ENCODE measurements around the gene ZNF385C.
A peak's percentile ranks its signal among the peaks of the same experiment; 100 is the strongest.

ZNF385C gene

DNA sequence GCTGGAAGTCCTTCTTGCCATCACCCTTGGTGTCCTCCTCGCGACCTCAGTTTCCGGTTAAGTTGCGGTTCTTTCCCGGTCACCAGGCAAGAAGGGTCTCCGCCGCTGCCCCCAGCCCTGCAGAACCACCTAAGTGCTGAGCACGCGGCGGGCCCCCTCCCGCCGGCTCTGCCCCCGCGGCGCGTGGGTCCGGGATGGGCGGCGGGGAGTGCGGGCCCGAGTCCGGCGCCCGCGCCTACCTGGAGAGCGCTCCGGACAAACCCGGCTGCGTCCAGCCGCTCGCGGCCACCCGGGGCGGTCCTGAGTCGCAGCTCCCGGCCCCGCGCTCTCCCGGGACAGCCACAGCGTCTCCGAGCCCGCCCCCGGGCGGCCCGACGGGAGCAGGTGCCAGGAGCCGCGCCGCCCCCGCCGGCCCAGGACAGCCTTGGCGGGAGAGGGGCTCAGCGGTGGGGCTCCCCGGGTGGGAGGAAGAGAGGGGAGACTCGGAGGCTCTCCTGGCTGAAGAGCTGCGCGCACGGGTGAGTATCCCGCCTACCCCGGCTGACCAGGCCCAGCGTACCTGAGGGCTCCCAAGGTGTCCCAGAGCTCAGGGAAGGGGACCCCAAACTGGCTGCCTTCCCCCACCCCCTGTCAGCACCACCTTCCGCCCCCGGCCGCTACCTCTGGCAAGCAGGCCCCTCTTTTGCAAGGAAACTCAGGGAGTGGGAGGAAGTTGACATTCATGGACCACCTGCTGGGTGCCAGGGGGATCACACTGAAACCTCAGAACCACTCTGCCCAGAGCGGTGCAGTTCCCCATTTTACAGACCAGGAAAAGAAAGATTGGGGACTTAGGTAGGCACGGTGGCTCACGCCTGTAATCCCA is 25.7 kb downstream of the ZNF385C start:
- DNase-seq = no peak

DNA sequence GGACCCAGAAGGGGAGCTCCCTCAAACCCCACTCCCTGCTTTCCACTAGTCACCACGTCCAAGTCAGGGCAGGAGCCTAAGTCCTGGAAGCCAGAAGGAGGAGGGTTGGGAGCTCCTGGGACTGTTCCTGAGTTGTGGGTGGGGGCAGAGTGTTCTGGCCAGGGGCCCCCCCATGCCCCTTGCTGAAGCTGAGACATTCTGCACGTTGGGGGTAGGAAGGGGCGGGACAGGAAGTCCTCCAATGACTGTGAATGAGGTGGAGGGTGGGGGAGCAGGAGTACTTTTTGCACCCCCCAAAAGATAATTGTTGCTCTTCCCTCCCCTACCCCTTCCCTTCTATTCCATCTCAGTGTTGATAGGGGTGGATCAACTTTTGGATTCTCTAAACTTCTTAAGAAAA is 26.5 kb downstream of the ZNF385C start:
- DNase-seq = no peak

DNA sequence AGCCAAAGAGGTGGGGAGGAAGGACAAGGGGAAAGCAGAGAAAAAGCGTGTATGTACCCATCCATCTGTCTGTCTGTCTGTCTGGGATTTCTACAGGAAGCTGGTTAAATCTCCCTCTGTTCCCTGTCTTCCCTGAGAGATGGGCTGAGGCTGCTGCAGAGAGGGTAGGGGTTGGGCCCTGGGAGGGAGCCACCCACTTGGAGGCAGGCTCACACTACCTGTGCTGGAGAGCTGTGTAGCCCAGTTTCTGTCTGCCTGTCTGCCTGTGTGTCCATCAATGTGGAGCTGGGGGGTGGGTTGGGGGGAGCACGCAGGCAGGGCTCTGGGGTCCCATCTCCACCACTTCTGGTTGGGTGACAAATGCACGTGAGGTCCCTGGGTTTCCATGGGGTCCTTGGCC is 29.3 kb downstream of the ZNF385C start:
- DNase-seq = no peak

DNA sequence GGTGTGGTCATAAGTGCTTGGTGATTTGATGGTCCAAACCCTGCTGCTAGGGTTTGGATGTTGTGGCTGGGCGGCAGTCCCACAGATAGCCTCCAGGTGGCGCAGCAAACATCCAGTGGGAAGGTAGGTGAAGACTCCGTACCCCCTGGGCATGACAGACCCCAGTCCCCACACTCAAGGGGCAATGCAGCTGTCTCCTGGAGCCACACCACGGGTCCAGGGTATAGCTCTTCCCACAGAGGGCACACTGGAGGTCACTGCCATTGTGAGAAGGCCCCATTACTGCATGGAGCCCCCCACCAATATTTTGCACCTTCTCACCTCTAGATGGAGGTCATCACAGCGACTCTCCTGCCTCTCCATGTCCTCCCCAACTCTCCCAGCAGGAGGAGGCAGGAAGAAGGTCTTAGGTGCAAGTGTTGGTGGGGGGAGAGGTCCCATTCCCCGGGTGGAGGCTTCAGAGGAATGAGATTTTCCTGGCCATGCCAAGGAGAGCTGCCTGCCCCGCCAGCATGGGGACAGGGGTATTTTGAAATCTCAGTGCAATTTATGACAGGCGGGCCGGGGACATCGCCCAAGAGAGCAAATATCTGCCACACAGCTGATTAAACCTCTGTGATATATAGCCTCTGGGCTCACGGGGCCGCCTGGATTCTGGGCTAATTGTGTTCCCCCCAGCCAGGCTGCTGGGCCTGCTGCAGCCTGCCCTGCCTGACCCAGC is 30.7 kb downstream of the ZNF385C start:
- DNase-seq = peak; percentile 84 to 87

DNA sequence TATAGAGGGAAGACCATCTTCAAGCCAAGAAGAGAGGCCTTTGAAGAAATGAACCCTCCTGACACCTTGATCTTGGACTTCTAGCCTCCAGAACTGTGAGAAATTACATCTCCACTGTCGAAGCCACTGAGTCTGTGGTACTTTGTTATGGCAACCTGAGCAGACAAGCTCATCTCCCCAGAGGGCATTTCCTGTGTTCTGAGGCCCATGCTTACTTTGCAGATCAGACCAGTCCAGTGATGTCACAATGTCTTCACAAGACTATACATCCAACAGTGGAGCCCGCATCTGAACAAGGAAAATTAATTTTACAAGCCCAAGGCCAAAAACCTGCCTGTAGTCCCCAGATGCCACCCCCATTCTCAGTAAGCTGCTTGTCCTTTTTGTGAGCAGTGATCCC is 33.1 kb downstream of the ZNF385C start:
- DNase-seq = no peak

DNA sequence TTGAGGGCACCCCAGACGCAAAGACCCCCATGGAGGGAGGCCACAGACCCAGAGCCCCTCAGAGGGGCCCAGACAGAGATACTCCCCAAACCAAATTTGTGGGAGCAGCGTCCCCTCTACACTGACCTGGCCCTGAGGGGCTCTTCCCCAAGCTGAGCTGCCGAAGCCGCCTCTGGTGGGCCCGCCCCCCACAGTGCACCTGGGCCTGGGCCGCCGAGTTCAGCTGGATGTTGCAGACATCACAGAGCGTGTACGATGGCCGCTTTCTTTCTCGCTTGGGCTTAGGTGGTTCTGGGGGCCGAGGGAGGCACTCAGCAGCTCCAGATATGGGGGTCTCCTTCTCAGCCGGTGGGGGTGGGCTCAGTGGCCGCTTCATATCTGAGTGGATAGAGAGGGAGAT is 35.6 kb downstream of the ZNF385C start:
- DNase-seq = no peak

DNA sequence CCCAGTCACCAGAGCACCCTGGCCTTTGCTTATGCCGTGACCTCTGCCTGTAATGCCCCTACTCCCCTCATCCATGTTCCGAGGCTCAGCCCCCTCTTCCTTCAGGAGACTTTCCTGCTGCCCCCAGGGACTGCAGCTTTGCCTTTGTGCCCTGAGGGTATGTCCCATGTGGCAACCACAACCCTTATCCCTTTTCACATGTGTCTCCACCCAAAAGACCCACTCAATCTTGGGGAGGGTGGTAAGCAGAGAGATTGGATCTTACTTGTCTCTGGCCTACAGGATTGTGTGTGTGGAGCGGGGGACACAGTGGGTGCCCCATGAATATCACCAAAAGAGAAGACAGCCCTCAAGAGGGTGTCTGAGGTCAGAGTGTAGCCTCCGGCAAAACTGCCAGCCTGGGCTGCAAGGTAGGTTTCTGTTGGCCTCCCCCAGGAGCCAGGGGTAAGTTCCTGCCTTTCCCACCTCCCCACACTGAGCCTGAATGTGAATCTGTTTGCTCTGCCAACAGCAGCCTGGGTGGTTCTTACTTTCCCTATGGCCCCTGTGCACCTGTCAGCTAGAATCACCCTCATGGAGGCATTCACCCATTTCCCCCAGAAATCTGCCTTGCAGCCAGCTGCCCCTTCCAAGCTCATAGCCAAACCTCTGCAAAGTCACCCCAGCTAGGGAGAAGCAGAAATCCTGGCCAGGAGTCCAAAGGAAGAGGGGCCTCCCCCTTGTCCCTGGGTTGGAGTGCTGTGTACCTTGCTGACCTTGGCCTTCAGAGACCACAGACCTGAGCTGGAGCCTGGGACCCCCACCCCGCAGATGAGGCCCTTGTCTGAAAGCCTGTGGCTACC is 36.4 kb downstream of the ZNF385C start:
- no peak for DNase-seq

DNA sequence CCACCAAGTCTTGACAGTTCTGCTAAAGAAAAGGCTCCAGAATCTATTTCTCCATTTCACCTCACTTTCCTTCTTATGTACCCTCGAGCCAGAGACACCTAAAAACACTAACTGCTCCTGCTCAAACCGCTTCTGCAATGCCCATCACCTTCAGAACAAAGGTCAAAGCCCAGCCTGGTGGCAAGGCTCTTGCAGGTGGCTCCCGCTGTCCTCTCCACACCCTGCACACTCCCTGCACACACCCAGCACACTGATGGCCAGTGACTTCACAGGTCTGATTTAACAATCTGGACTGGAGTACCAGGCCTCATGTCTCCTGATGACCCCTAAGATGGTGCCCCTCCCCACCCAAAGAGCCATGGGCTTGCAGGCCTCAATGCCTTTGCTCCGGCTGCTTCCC is 38.0 kb downstream of the ZNF385C start:
- no peak for DNase-seq

DNA sequence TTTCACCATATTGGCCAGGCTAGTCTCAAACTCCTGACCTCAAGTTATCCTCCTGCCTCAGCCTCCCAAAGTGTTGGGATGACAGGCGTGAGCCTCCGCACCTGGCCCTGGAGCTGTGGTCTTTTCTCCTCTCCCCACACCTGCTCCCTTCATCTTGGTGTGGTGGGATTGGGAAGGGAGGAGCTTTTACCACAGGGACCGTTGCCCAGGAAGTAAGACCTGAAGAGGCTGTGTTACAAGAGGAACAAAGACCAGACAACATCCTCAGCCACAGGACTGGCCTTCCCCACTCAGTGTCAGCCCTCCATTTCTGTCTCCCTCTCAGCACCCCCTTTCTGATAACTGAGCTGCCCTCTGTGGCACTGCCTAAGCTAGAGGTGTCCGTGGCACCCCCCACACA is 38.5 kb downstream of the ZNF385C start:
- DNase-seq = no peak

DNA sequence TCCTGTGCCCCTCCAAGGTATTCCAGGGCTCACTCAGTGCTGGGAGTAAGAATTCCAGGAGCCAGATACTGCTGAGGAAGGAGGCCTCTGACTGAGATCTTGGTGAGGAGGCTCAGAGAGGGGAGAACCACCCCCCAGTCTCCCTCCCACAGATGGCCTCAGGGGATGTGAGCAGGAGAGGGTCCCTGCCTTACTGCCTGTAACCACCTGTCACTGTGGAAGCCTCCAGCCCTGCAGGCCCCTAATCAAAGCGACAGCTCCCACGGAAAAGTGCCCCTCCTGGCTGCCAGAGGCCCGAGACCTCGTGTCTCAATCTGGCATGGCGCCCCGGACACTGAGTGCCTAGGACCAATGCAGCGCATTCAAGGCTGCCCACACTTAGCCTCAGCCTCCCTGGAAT is 40.2 kb downstream of the ZNF385C start:
- no peak for DNase-seq

DNA sequence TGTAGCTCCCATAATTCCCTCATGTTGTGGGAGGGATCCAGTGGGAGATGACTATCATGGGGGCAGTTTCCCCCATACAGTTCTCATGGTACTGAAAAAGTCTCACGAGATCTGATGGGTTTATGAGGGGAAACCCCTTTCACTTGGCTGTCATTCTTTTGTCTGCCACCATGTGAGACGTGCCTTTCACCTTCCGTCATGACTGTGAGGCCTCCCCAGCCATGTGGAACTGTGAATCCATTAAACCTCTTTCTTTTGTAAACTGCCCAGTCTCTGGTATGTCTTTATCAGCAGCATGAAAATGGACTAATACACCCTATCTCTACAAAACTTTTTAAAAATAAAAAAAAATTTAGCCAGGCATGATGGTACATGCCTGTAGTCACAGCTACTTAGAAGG is 41.6 kb downstream of the ZNF385C start:
- DNase-seq = no peak

DNA sequence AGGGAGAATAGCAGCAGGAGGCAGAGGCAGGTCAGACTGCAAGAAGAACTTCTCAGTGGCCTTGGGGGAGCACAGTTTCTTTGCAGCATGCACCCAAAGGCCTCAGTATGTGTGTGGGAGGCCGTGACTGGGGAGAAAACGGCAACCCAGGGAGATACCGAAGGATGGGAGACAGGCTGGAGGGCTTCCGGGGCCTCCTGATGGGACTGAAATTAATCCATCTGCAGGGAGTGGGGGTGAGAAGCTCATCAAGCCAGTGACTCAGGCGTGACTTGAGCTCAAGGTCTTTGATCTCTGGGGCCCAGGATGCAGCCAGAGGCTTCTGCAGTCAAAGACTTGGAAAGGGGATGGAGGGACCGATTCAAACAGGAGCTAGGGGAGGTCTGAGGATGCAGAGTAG is 42.8 kb downstream of the ZNF385C start:
- DNase-seq = no peak

DNA sequence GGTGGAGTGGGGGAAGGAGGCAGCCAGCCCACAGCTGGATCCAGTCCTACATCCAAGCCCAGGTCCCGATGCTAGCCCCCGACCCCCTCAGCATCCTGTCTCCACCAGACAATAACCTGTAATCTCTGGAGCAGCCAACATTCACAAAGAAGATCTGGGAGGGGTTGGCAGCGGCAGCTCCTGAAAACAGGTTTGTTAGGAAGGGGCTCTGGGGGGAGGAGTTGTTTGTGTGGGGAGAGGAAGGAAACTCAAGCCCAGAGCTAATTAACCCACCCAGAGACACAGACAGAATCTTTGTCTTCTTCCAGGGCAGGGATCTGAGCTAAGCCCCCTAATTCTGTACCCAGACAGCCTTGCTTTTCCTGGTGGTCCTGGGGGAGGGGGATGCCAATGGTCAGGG is 43.2 kb downstream of the ZNF385C start:
- no peak for DNase-seq

DNA sequence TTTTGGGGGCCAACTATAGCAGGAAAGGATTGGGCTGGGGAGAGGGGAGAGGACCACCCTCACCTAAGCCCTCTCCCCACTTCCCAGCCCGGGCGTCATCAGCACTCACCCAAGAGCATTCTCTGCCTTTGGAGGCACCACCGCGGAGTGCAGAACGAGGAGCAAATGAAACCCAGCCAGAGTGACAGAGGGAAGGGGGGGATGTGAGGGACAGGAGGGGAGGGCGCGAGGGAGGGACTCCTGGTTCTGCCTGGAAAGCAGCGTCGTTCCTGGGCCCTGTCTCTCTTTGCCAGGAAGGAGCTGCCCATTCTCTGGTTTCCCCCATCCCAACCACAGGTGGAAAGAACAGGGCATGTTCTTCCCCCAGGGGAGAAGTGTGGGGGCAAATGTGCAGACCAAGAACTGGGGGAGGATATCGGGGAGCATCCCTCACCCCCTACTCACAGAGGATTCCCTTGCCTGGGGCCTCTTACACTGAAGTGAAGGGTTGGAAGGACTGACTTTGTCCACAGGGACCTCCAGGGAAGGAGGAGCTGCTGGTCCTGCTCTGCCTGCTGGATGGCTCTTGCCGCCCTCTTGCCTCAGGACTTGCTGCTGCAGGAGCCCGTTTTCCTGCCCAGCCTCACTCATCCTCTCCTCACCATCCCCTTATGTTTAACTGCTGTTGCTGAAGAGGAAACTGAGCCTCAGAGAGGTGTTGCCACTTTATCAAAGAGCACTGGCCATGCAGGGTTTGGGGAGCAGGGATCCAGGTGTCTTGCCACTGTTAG is 44.4 kb downstream of the ZNF385C start:
- DNase-seq = no peak

DNA sequence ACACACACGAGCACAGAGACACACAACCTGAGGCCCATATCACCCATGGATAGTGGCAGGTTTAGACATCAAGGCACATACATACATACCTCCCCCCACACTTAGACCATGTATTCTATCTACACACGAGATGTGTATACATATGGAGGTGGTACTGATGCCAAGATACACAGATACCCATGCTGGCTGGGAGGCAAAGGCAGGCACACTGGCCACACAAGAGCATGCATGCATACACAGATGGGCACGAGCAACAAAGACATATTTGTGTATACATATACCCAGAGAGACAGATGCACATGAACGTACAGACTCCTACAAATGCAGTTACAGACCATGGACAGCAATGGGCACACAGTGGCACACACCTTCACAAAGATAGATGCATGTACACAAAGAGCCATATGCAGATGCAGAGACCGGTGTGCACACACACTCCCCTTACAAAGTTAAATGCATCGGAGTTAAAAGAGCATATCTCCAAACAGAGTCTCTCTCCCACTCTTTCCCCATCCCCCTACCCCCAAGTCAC is 45.9 kb downstream of the ZNF385C start:
- DNase-seq = no peak

DNA sequence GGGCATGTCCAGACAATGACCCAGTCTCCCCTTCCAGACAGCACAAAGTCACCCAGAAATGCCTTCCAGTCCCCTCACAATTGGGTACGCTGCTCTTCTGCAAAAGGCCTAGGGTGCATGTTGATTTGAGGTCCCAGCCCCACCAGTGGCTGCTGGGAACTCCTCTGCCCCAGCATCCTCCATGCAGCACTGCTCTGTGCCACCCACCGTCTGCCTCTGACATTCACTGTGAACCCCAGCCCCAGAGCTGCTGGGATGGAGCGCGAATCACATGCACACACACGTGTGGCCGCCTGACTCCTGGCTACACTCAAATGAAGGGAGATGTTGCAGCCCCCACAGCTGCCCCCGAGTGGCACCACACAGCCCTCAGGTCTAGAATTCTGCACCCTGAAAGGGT is 46.6 kb downstream of the ZNF385C start:
- no peak for DNase-seq

DNA sequence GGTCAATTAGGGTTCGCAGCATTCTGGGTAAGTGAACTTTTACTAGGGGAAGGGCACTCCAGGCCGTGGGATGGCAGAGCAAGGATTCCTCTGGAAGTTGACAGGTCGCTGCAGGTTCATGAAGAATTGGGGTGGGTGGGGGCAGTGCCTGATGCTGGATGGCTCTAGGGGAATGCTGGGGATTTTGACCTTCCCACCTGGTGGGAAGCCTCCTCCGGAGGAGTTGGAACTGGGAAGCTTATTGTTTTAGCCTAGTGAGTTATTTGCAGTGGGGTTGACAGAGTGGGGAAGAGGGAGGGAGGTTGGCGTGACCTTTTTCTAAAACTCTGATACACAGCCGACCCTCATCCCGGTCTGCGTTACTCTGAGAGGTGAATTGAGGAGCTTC is 47.3 kb downstream of the ZNF385C start:
- no peak for DNase-seq

DNA sequence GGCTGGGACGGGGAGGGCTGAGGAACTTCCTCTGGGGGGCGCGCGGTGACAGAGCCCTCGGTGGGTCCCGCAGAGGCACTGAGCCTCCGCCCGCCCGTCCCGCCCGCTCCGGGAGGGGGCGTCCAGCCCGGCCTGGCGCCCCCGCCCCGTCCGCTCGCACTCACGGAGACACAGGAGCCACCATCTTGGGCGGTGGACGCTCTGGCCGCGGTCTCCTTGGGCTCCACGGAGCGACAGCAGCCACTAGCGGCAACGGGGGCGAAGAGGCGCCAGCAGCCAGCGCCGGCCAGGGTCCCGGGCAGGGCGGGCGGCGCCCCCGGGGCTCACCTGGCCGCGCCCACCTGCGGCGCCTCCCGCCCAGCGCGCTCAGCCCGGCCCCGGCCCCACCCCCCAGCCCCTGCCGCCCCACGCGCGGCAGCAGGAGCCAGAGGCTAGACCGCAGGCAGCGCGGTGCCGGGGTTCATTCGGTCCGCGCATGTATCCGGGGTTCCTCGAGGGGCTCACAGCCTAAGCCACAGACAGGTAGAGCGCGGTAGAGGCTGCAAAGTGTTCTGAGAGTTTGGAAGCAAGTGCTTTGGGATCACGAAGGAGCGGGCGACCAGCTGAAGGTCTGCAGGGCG is 47.8 kb downstream of the ZNF385C start, which contains the start of gene C17orf113:
C17orf113 (minus strand) TSS at position 209 of the 620 bp plus-strand sequence. CDS start 7,225 bp downstream, outside the sequence.
- DNase-seq = peak; percentile 52 to 58

DNA sequence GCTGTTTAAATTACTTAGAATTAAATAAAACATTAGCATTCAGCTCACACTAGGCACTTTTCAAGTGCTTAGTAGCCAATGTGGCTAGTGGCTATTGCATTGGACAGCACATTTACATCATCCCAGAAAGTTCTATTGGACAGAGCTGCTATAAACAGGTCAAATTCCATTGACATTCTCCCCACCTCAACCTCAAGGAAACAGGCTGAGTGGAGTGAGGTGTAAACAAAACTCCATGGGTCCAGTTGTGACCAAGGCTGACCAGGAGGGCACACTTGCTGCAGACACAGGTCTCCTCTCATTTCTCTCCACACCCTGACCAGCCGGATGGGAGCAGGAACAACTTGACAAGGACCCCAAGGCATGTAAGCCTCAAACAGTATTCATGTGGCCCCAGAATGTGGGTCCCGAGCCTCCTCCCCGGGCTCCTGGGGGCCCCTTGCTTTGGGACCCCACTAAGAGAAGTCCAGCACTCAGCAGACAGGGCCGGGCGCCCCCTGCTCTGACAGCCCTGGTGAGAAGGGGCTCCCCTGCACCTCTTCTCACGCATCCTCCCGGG is 48.4 kb downstream of the ZNF385C start:
- no peak for DNase-seq

DNA sequence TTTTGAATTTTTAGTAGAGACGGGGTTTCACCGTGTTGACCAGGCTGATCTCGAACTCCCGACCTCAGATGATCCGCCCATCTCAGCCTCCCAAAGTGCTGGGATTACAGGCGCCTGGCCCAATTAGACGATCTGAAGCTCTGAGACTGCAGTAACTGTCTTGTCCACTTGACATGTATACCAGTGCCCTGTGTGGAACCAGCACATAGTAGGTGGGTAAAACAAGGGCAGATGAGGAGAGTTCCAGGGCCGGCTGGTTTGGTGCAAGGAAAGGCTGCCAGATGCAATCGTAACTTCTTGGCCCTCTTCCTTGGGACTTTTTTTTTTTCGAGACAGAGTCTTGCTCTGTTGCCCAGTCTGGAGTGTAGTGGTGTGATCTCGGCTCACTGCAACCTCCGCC is 50.9 kb downstream of the ZNF385C start:
- DNase-seq = no peak

DNA sequence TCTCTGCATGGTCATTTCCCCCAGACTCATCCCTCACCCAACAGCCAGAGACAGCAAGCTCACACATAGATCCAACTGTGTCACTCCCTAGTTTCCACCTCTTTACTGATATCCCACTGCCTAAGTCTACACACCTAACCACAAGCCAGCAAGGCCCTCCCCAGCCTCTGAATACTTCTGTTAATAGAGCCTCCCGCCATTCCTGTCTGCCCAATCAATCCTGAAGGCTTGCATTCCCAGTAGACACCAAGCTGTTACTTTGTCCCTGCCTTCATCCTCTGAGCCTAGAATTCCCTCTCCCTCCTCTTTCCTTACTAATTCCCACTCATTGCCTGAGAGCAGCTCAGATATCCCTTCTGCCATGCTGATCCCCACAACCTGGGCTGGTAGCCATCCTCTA is 52.6 kb downstream of the ZNF385C start:
- no peak for DNase-seq

Data from activated T-cell treated with anti-CD3 and anti-CD28 coated beads, Interleukin-2, amount 50 U/mL, for 48 hours (primary cell).